HEK293 (cell line): ENCODE results near the gene SLC35F6.

ENCODE experiments used
- CTCF ChIA-PET: fragments of 350-600 bp; formaldehyde crosslinking; extraction: SDS; loops from one replicate; lab custom pipeline; 2021; ENCODE audit warnings: antibody characterized with exemption; lab: Yijun Ruan, JAX
- POLR2A ChIA-PET: fragments of 300-600 bp; formaldehyde crosslinking; extraction: SDS; loops from one replicate; lab custom pipeline; 2020; ENCODE audit warnings: antibody characterized with exemption, inconsistent platforms; lab: Yijun Ruan, JAX
- H3K27ac ChIP-seq: fragments of 200-500 bp; sonication (Bioruptor generic); 2 replicates; pipeline ENCODE4 v1.5.1; 2014; ENCODE audit warnings: low read depth, low read length, control low read depth, inconsistent platforms; ENCODE audit errors: extremely low read depth
- H3K36me3 ChIP-seq, 2 experiments: fragments of 200-500 bp in 1 of 2; sonication (Bioruptor generic) in 1 of 2; 1 replicate in 1 of 2; 2 replicates in 1 of 2; pipeline ENCODE4 v1.5.1; 2014 to 2017; ENCODE audit warnings: inconsistent platforms in 2 of 2, low read length in 2 of 2; ENCODE audit not compliant: control insufficient read depth in 2 of 2, insufficient read depth in 1 of 2
- H3K4me1 ChIP-seq: fragments of 200-500 bp; sonication (Bioruptor generic); 2 replicates; pipeline ENCODE4 v1.5.1; 2014; ENCODE audit warnings: mild to moderate bottlenecking, low read length, inconsistent platforms; ENCODE audit not compliant: control insufficient read depth, insufficient read depth
- H3K4me3 ChIP-seq: 2 replicates; pipeline ENCODE4 v1.5.1; 2011; ENCODE audit warnings: low read depth, mild to moderate bottlenecking, control low read depth, low read length, moderate library complexity
- H3K9me3 ChIP-seq: fragments of 200-500 bp; sonication (Bioruptor generic); 2 replicates; pipeline ENCODE4 v1.5.1; 2014; ENCODE audit warnings: low read depth, low read length, inconsistent platforms; ENCODE audit not compliant: control insufficient read depth, insufficient read depth
- HOXC10 ChIP-seq: sonication (generic); formaldehyde crosslinking; IDR thresholded peaks from 2 replicates; pipeline ENCODE4 v1.8.1; 2023; ENCODE audit warnings: mild to moderate bottlenecking, missing genetic modification reagents
- SCRT1 ChIP-seq: fragments of 450-650 bp; formaldehyde crosslinking; IDR thresholded peaks from 2 replicates; pipeline ENCODE4 v1.5.1; 2016; ENCODE audit warnings: missing biosample characterization, missing genetic modification characterization, borderline replicate concordance
- SP3 ChIP-seq: fragments of 450-650 bp; formaldehyde crosslinking; IDR thresholded peaks from 2 replicates; pipeline ENCODE4 v1.5.1; 2016; ENCODE audit warnings: missing biosample characterization, missing genetic modification characterization
- TCF7L2 ChIP-seq: IDR thresholded peaks from 2 replicates; pipeline ENCODE4 v1.6.1; 2011; ENCODE audit warnings: low read depth, mild to moderate bottlenecking, inconsistent platforms, low read length, moderate library complexity, borderline replicate concordance
- ZBTB10 ChIP-seq: fragments of 450-650 bp; formaldehyde crosslinking; IDR thresholded peaks from 2 replicates; pipeline ENCODE4 v1.5.1; 2016; ENCODE audit warnings: missing biosample characterization, missing genetic modification characterization
- ZNF362 ChIP-seq: fragments of 450-650 bp; formaldehyde crosslinking; IDR thresholded peaks from 2 replicates; pipeline ENCODE4 v1.5.1; 2016; ENCODE audit warnings: missing biosample characterization, missing genetic modification characterization
- ZNF433 ChIP-seq: fragments of 450-650 bp; formaldehyde crosslinking; IDR thresholded peaks from 2 replicates; pipeline ENCODE4 v1.5.1; 2016; ENCODE audit warnings: missing biosample characterization, missing genetic modification characterization, low read depth
- ZNF48 ChIP-seq: fragments of 450-650 bp; formaldehyde crosslinking; IDR thresholded peaks from 2 replicates; pipeline ENCODE4 v1.5.1; 2016; ENCODE audit warnings: missing biosample characterization, missing genetic modification characterization
- ZNF585B ChIP-seq: fragments of 450-650 bp; formaldehyde crosslinking; IDR thresholded peaks from 2 replicates; pipeline ENCODE4 v1.5.1; 2016; ENCODE audit warnings: missing biosample characterization, missing genetic modification characterization
- ZNF624 ChIP-seq: fragments of 450-650 bp; formaldehyde crosslinking; IDR thresholded peaks from 2 replicates; pipeline ENCODE4 v1.5.1; 2017; ENCODE audit warnings: missing biosample characterization, missing genetic modification characterization
- ZNF692 ChIP-seq: fragments of 450-650 bp; formaldehyde crosslinking; IDR thresholded peaks from 2 replicates; pipeline ENCODE4 v1.5.1; 2016; ENCODE audit warnings: missing biosample characterization, missing genetic modification characterization
- ZSCAN16 ChIP-seq: fragments of 450-650 bp; formaldehyde crosslinking; IDR thresholded peaks from 2 replicates; pipeline ENCODE4 v1.5.1; 2016; ENCODE audit warnings: missing biosample characterization, missing genetic modification characterization
- TF ChIP-seq, protein P1 (sequence below): fragments of 450-650 bp; formaldehyde crosslinking; conservative IDR thresholded peaks from 2 replicates; pipeline ENCODE4 v1.5.1; 2016; ENCODE audit warnings: low read depth, missing biosample characterization, missing genetic modification characterization
- TF ChIP-seq, protein P2 (sequence below): fragments of 450-650 bp; formaldehyde crosslinking; IDR thresholded peaks from 2 replicates; pipeline ENCODE4 v1.5.1; 2016; ENCODE audit warnings: missing biosample characterization, missing genetic modification characterization

The SLC35F6 gene

DNA sequence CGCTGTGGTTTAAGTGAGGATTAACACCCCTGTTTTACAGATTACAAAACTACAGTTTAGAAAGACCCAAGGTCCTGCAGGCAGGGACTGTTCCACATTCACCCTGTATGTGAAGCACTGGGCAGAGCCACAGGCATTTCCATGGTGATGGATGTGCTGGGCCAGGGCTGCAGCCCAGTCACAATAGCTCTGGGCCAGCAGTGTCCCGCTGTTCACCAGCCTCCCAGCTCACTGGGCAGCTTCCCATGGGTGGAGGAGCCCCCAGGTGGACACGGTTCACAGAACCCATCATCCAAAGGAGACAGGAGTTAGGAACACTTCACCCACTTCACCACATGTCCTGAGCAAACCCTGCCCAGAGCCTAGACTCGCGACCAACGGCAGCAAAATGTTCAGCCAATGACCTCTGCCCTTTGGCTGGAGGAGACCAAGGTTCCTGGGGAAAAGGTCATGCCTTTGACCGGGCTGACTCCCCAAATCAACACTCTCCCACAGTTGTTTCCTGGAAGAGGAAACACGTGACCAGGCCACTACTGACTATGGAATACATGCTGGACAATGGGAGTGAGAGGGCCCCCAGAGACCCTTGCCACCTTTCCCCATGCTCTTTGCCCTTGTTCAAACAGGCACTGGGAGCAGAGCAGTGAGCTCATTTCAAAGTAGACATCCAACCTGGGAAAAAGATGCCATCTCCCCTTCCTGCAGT is 28.0 kb upstream of the SLC35F6 start:
- TF ChIP-seq SP3 (tag by site-specific recombination), result no peak
- TF ChIP-seq ZNF433 (tag by site-specific recombination), result no peak
- no peak for TF ChIP-seq HOXC10 (CRISPR knock-in tag)
- TF ChIP-seq ZNF362, result no peak
- TF ChIP-seq TCF7L2, result no peak
- TF ChIP-seq ZNF585B (tag by site-specific recombination), result no peak
- no peak for TF ChIP-seq ZNF692 (tag by site-specific recombination)
- TF ChIP-seq ZNF48 (tag by site-specific recombination), result no peak
- no peak for TF ChIP-seq ZBTB10
- TF ChIP-seq, protein P1, sequence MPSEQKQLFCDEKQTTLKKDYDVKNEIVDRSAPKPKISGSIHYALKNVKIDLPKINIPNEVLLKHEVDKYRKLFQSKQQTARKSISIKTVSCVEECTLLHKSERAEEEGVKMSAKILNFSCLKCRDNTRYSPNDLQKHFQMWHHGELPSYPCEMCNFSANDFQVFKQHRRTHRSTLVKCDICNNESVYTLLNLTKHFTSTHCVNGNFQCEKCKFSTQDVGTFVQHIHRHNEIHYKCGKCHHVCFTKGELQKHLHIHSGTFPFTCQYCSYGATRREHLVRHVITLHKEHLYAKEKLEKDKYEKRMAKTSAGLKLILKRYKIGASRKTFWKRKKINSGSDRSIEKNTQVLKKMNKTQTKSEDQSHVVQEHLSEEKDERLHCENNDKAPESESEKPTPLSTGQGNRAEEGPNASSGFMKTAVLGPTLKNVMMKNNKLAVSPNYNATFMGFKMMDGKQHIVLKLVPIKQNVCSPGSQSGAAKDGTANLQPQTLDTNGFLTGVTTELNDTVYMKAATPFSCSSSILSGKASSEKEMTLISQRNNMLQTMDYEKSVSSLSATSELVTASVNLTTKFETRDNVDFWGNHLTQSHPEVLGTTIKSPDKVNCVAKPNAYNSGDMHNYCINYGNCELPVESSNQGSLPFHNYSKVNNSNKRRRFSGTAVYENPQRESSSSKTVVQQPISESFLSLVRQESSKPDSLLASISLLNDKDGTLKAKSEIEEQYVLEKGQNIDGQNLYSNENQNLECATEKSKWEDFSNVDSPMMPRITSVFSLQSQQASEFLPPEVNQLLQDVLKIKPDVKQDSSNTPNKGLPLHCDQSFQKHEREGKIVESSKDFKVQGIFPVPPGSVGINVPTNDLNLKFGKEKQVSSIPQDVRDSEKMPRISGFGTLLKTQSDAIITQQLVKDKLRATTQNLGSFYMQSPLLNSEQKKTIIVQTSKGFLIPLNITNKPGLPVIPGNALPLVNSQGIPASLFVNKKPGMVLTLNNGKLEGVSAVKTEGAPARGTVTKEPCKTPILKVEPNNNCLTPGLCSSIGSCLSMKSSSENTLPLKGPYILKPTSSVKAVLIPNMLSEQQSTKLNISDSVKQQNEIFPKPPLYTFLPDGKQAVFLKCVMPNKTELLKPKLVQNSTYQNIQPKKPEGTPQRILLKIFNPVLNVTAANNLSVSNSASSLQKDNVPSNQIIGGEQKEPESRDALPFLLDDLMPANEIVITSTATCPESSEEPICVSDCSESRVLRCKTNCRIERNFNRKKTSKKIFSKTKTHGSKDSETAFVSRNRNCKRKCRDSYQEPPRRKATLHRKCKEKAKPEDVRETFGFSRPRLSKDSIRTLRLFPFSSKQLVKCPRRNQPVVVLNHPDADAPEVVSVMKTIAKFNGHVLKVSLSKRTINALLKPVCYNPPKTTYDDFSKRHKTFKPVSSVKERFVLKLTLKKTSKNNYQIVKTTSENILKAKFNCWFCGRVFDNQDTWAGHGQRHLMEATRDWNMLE, result no peak
- no peak for TF ChIP-seq ZNF624
- CTCF ChIA-PET, result interaction anchor here (0.7 to 1.5 kb wide), 3 partner anchors 9 to 32 kb away, joined by 3 read pairs; no protein-coding TSS in a partner anchor
- POLR2A ChIA-PET, result no interaction called here
- no peak overlapping the region for H3K27ac ChIP-seq
- no peak overlapping the region for H3K4me3 ChIP-seq
- H3K36me3 ChIP-seq, result no peaks in the 10 kb centered on the region
- no peaks in the 10 kb centered on the region for H3K9me3 ChIP-seq
- no peaks in the 10 kb centered on the region for H3K4me1 ChIP-seq

- no peak overlapping the region for H3K27ac ChIP-seq
- H3K9me3 ChIP-seq, result no peaks in the 10 kb centered on the region
- H3K4me3 ChIP-seq, result no peak overlapping the region
- no peaks in the 10 kb centered on the region for H3K36me3 ChIP-seq
- TF ChIP-seq SCRT1 (tag by site-specific recombination), result no peak
- TF ChIP-seq, protein P2, sequence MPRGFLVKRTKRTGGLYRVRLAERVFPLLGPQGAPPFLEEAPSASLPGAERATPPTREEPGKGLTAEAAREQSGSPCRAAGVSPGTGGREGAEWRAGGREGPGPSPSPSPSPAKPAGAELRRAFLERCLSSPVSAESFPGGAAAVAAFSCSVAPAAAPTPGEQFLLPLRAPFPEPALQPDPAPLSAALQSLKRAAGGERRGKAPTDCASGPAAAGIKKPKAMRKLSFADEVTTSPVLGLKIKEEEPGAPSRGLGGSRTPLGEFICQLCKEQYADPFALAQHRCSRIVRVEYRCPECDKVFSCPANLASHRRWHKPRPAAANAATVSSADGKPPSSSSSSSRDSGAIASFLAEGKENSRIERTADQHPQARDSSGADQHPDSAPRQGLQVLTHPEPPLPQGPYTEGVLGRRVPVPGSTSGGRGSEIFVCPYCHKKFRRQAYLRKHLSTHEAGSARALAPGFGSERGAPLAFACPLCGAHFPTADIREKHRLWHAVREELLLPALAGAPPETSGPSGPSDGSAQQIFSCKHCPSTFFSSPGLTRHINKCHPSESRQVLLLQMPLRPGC, result no peak
- TF ChIP-seq ZSCAN16, result no peak
- H3K4me1 ChIP-seq, result no peaks in the 10 kb centered on the region
- CTCF ChIA-PET, result interaction anchor here (0.6 to 1.6 kb wide), 2 partner anchors 9 to 320 kb away, joined by 4 to 5 read pairs; no protein-coding TSS in a partner anchor
- POLR2A ChIA-PET, result no interaction called here
Measured at GRCh38 chr2:26737221-26737620, 26.9 kb upstream of the SLC35F6 start.
